Daoy (cell line): Measurements from ENCODE around the gene SELENOI. TPM values are rescaled to one million over a fixed set of nuclear protein-coding genes. Genes with fewer than 3 reads are reported as not detected.
"Not testable (repeated sequence)": the region's sequence is repeated elsewhere in the genome, so short reads cannot be mapped to it uniquely, and the experiment has no call there.

ENCODE experiments used
- DNase-seq: peaks from one replicate; pipeline ENCODE4 v3.0.0-alpha.2; 2015; ENCODE audit warnings: low read depth
- total RNA-seq: library from RNA; depleted of rRNA; stranded (reverse); fragments of >200 nt; shearing (Covaris generic); gene quantifications from 2 replicates; pipeline ENCODE4 v1.2.3, GENCODE V29; 2014

SELENOI gene
- total RNA-seq, 1 experiment from 2014 or later, result 33.2 TPM

DNA sequence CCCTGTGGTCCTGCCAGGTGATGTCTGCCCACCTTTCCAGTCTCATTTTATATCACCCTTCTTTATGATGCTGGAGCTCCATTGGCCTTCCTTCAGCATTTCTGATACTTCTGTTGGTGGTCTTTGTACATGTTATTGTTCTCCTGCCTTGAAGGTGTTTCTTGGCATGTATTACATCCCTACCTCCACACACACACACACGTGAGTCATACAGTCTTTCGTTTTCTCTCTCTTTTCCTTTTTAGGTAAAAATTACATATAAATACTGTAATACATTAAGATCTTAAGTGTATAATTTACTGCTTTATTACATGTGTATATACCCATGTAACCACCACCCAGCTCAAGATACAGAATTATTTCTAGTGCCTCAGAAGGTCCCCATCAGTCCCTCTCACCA is 10.8 kb downstream of the SELENOI start:
- DNase-seq, result no peak

- DNase-seq, result no peak
Observed at GRCh38 chr2:26359886-26360473, 14.0 kb downstream of the SELENOI start.

DNA sequence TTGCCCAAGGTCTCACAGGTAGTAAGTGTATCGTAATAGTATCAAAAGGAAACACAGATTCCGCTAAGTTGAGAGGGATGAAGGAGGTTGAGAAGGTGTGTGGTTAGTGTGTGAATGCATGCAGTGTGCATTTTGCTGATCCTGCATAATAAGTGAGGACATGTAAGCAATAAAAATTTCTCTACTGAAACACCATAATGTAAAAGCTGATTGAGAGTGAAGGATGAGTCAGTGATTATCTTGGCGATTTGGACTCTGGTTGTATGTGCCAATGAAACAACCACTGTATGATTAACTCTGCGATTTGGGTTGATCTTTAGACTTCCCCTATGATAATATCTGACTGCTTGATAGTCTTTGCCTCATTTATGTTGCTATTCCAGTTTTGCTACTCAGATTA is 17.4 kb downstream of the SELENOI start:
- no peak for DNase-seq

GRCh38 chr2:26363958-26364357 is 18.0 kb downstream of the SELENOI start:
- no peak for DNase-seq

GRCh38 chr2:26364669-26365068 is 18.7 kb downstream of the SELENOI start:
- no peak for DNase-seq

DNA sequence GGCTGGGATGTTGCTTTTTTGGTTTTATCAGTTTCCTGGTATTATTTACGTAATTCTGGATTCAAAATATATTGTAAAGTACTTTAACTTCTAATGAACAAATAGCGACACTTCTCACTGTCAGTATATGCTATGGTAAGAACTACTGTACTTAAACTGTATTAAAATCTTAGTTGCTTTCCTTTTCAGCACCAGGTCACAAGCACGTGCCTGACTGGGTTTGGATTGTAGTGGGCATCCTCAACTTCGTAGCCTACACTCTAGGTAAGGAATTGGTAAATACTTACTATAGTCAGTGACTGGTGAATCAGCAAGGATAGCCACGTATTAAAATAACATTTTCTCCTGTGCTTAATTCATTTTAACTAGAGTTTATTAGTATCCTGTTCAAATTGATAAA is 21.0 kb downstream of the SELENOI start:
- no peak for DNase-seq

DNA sequence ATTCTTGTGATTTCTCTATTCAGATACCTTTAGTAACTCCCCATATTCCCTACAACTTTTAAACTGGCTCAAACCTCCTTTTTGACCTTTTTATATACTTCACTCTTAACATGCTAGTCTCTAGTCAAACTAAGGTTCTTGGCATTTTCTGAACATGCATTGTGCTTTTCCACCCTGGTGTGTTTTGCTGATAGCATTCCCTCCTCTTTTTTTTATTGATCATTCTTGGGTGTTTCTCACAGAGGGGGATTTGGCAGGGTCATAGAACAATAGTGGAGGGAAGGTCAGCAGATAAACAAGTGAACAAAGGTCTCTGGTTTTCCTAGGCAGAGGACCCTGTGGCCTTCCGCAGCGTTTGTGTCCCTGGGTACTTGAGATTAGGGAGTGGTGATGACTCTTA is 23.7 kb downstream of the SELENOI start:
- not testable (repeated sequence) for DNase-seq

GRCh38 chr2:26370909-26371308 is 25.0 kb downstream of the SELENOI start:
- not testable (repeated sequence) for DNase-seq

GRCh38 chr2:26376799-26377198 is 30.9 kb downstream of the SELENOI start:
- DNase-seq, result no peak

- no peak for DNase-seq
Observed at GRCh38 chr2:26380281-26380680, 34.3 kb downstream of the SELENOI start.

DNA sequence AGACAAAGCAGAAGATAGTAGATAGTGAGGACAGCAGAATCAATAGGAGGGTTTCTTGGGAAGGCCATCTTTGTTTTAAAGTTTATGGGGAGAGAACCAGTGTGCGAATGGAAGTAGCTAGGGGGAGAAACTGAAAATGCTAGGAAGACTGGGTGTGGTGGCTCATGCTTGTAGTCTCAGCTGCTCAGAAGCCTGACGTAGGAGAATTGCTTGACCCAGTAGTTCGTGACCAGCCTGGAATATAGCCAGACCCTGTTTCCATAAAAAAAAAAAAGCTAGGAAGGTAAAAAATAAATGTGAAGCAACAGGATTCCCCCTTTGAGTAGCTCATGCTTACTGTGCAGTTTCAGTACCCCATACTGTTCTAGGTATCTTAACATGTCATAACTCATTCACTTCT is 36.6 kb downstream of the SELENOI start:
- no peak for DNase-seq

- DNase-seq, result no peak
Observed at GRCh38 chr2:26384183-26384582, 38.2 kb downstream of the SELENOI start.

- DNase-seq, result no peak
Observed at GRCh38 chr2:26384597-26384996, 38.7 kb downstream of the SELENOI start.

GRCh38 chr2:26387189-26387588 is 41.2 kb downstream of the SELENOI start:
- no peak for DNase-seq

DNA sequence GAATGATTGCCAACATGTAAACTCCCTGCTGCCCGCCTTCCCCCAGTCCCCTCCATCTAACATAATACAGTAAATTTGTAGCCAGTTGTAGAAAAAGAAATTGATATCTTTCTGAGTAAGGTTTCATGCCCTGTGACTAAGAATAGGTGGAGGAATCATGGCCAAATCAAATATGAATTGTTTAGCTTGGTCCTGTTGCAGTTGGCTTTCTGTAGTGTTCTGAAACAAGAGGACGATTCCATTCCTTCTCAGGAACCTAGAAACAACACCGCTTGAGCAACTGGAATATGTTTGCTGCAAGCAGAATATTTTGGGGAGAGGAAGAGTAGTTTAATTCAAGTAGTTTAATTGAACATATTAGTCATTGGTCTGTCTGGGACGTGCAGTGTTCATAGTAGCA is 48.8 kb downstream of the SELENOI start:
- no peak for DNase-seq

DNA sequence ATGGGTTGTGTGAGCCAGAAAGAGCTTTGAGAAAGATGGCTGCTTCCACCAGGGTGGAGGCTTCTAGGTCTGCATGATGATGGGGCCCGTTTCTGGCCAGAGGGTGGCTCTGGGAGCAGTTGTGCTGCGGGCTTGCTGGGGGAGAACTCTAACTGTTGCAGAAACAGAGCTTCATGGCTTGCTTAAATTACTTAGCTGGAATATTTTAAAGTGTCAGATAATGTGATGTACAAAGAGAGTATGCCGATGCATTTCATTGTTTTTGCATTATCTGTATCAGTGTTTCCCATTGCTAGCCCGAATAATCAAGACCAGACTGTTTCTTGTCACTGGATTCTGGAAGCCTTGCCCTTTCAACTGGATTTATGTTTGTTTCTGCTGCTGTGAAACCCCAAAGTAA is 49.5 kb downstream of the SELENOI start:
- no peak for DNase-seq

DNA sequence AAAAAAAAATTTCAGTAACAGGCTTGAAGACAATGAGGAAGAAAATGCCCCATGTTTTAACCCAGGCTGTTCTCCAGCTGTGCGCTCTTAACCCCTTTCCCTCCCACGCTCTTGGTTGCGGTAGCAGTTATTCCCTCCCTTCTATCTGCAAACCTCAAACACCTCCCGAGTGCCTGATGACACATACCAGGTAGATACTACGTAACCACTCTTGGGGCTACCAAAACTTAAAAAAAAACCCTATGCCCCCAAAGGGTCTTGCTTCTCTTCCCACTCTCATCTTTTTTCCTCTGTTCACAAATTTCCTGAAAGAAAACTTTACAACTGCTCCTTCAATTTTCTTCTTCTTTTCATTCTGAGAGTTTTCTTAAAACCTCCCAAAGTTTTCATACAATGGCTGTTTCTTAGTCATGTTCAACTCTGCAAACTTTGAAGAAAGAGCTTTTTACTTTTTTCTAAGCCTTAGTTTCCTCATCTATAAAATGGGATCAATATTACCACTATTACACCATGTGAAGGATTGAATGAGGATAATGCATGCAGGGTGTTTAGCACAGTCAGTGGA is 50.9 kb downstream of the SELENOI start:
- DNase-seq, result no peak

- no peak for DNase-seq
Observed at GRCh38 chr2:26399771-26400376, 53.9 kb downstream of the SELENOI start.

- DNase-seq, result no peak
Observed at GRCh38 chr2:26400723-26401122, 54.8 kb downstream of the SELENOI start.

DNA sequence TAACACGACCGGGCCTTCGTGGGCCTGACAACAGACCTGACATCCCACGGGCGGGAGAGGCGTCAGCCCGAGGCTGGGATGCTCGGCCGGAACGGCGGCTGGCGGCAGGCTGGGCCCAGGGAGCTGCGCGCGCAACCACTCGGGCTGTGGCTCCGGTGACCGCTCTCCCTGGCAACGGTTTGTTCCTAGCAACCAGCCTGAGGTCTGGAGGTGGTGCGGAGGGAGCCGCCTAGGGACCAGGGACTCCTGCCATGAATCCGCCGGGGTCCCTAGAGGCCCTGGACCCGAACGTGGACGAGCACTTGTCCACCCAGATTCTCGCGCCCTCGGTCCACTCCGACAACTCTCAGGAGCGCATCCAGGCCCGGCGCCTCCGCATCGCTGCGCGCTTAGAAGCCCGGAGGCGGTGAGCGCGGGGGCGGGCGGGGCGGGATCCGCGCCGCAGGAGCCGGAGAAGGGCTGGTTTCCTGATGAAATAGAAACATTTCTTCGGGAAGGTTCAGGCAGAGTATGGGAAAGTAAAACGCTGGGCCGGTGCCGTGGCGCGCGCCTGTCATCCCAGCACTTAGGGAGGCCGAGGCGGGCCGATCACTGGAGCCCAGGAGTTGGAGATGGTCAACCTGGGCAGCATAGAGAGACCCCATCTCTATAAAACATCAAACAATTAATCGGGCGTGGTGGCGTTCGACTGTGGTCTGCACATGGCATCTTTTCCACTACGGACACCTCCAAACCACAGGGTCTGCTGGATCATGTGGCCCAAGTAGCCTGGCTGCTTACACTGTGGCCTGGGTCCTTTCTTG is 56.0 kb downstream of the SELENOI start, which contains the start of gene DRC1:
TSS of gene DRC1 (plus strand) at position 182 of the 803 bp plus-strand sequence. CDS start at position 252, 70 bp downstream.
- peak; percentile 93 for DNase-seq

DNA sequence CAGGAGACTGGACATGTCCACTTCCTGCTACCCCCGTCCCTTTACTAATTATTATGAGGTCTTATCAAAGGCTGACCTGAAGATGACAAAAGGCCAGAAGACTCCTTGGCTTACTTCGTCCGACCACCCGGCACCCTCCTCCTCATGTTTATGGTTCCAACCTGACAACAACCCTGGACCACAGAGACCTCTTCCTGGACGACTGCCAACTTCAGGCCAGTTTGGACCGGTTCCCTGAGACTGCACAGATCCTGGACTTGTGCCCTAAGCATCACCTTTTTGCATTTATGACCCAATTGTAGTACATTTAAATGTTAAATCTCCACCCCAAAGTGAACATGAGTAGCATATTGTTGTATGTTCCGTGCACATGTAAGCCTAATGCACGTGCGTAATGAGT is 61.6 kb downstream of the SELENOI start:
- no peak for DNase-seq

DNA sequence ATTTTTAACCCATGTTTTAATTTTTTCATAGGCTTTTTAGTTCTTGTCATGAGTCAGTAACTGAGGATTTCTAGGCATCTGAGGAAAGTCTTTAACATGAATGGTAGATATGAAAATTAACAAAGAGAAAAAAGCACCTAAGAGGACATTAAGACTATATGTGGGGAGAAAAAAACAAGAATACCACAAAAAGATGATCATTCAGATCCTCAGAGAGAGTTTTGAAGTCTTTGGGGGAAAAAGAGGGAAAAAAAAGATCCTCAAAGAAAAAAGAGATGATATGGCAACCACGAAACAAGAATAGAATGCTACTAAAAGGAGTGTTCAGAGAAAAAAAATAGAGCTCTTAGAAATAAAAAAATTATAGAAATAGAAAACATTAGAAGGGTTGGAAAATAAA is 63.8 kb downstream of the SELENOI start:
- DNase-seq, result no peak
